K562 (cell line): ENCODE measurements around the gene ZNF837. TPM values are rescaled to one million over a fixed set of nuclear protein-coding genes. Genes with fewer than 3 reads are reported as not detected.

ENCODE experiments used
- ADNP ChIP-seq: fragments of 200-800 bp; sonication (Bioruptor generic); IDR thresholded peaks from 2 replicates; pipeline ENCODE4 v1.6.1; 2016; ENCODE audit warnings: missing genetic modification characterization, missing compliant biosample characterization
- ATF2 ChIP-seq: sonication (generic); formaldehyde crosslinking; IDR thresholded peaks from 2 replicates; pipeline ENCODE4 v1.8.1; 2022; ENCODE audit warnings: missing genetic modification reagents
- E2F1 ChIP-seq: sonication (generic); formaldehyde crosslinking; IDR thresholded peaks from 2 replicates; pipeline ENCODE4 v1.8.1; 2023; ENCODE audit warnings: mild to moderate bottlenecking, missing genetic modification reagents, moderate library complexity
- HMG20A ChIP-seq: fragments of 450-650 bp; formaldehyde crosslinking; conservative IDR thresholded peaks from 2 replicates; pipeline ENCODE4 v1.4.0; 2020; ENCODE audit warnings: mild to moderate bottlenecking, mixed read lengths
- MLX ChIP-seq, 2 experiments: fragments of 450-650 bp in 1 of 2; sonication (generic) in 1 of 2; formaldehyde crosslinking; conservative IDR thresholded peaks; 2 replicates each; pipeline versions ENCODE4 v1.4.0 to v1.8.1; 2020 to 2022; ENCODE audit warnings: mild to moderate bottlenecking in 1 of 2, missing genetic modification reagents in 1 of 2
- MTA3 ChIP-seq: fragments of 450-650 bp; formaldehyde crosslinking; IDR thresholded peaks from 2 replicates; pipeline ENCODE4 v1.6.1; 2017; ENCODE audit warnings: mild to moderate bottlenecking, borderline replicate concordance
- MYNN ChIP-seq, 2 experiments: sonication (generic); formaldehyde crosslinking in 1 of 2; IDR thresholded peaks; 2 replicates each; pipeline versions ENCODE4 v1.5.0 to v1.6.1; 2016 to 2020; ENCODE audit warnings: antibody characterized with exemption in 1 of 2, missing genetic modification reagents in 1 of 2
- PHB2 ChIP-seq: fragments of 450-650 bp; IDR thresholded peaks from 2 replicates; pipeline ENCODE4 v1.6.1; 2017; ENCODE audit warnings: low read depth
- PRPF4 ChIP-seq: fragments of 200-400 bp; formaldehyde crosslinking; IDR thresholded peaks from one replicate; pipeline ENCODE4 v1.6.1; 2017; ENCODE audit warnings: low read length, low read depth, mild to moderate bottlenecking; ENCODE audit not compliant: insufficient read depth, poor library complexity, severe bottlenecking
- TAL1 ChIP-seq: fragments of 450-650 bp; IDR thresholded peaks from 2 replicates; pipeline ENCODE4 v1.6.1; 2016; ENCODE audit warnings: mild to moderate bottlenecking
- ZBTB33 ChIP-seq: sonication (generic); formaldehyde crosslinking; IDR thresholded peaks from 2 replicates; pipeline ENCODE4 v1.8.1; 2023; ENCODE audit warnings: mild to moderate bottlenecking, missing genetic modification reagents
- ZBTB9 ChIP-seq: fragments of 450-650 bp; formaldehyde crosslinking; IDR thresholded peaks from 2 replicates; pipeline ENCODE4 v1.4.0; 2020; ENCODE audit warnings: mild to moderate bottlenecking, moderate library complexity
- ZNF197 ChIP-seq: fragments of 200-800 bp; sonication (Bioruptor generic); IDR thresholded peaks from 2 replicates; pipeline ENCODE4 v1.6.1; 2016; ENCODE audit warnings: low read depth, missing genetic modification characterization, missing compliant biosample characterization
- ZNF518B ChIP-seq: fragments of 250-450 bp; sonication (Bioruptor Pico); IDR thresholded peaks from 2 replicates; pipeline ENCODE4 v1.5.0; 2021; ENCODE audit warnings: mild to moderate bottlenecking, moderate library complexity
- ZNF77 ChIP-seq: fragments of 250-450 bp; sonication (Bioruptor Pico); IDR thresholded peaks from 2 replicates; pipeline ENCODE4 v1.5.0; 2020
- ZNF780A ChIP-seq: fragments of 250-450 bp; sonication (Bioruptor Pico); IDR thresholded peaks from 2 replicates; pipeline ENCODE4 v1.5.0; 2021; ENCODE audit warnings: mild to moderate bottlenecking
- polyA plus RNA-seq, 8 experiments: library from polyadenylated mRNA; depleted of rRNA in 4 of 8; stranded (reverse) in 5 of 8; unstranded in 3 of 8; fragments of >200 nt; fragmentation: Nextera tagmentation in 2 of 8; fragmentation: Illumina TruSeq in 1 of 8; extraction: Ambion mirVana in 2 of 8; extraction: Trizol in 1 of 8; gene quantifications; 2 replicates each; pipeline versions ENCODE4 v1.2.1 to v1.2.3, GENCODE V29; 2011 to 2014; ENCODE audit warnings: inconsistent platforms in 1 of 8, missing spikeins in 1 of 8
- total RNA-seq, 7 experiments: library from RNA; depleted of rRNA in 6 of 7; stranded (reverse); fragments of >200 nt in 6 of 7; fragmentation: Illumina TruSeq in 2 of 7; extraction: Trizol in 2 of 7; gene quantifications; 2 replicates each; pipeline versions ENCODE4 v1.2.1 to v1.2.3, GENCODE V29; 2011 to 2021; ENCODE audit warnings: low replicate concordance in 1 of 7

Gene ZNF837
- total and polyA plus RNA-seq, 9 of the 15 experiments (the other 6 are each of a cell fraction or from before 2014, with no cell fraction given) = 0.11 to 2.1 (median 0.57) TPM; not detected in 4

GRCh38 chr19:58400916-58401839 is 20.3 kb upstream of the ZNF837 start (continued):
- no peak for TF ChIP-seq ZBTB33 (CRISPR knock-in tag)
- TF ChIP-seq HMG20A (CRISPR knock-in tag) = no peak
- peak; percentile 17 for TF ChIP-seq PRPF4
- peak; percentile 75; the same call in 1 of the 2 replicates for TF ChIP-seq MTA3
- TF ChIP-seq MYNN (IDR thresholded peaks at IDR 0.05) = peak; percentile 89; the same call in 1 of the 2 replicates
- no peak for TF ChIP-seq MYNN (CRISPR knock-in tag; IDR thresholded peaks at IDR 0.05)
- TF ChIP-seq PHB2 = no peak
- no peak for TF ChIP-seq ZNF780A (CRISPR knock-in tag)
- TF ChIP-seq ATF2 = no peak
- TF ChIP-seq ZBTB9 (CRISPR knock-in tag) = no peak
- no peak; a peak in 1 of 4 replicates for TF ChIP-seq MLX (CRISPR knock-in tag; conservative IDR thresholded peaks at IDR 0.05)
- TF ChIP-seq TAL1 = no peak
- TF ChIP-seq ZNF77 = no peak
- TF ChIP-seq ADNP = no peak
- TF ChIP-seq ZNF518B (CRISPR knock-in tag) = no peak
- TF ChIP-seq ZNF197 (CRISPR knock-in tag) = no peak
- peak; percentile 93 for TF ChIP-seq E2F1
